AG08396 (cell line): Measurements from ENCODE around the gene TMEM50B.
"Not testable (repeated sequence)": the region's sequence is repeated elsewhere in the genome, so short reads cannot be mapped to it uniquely, and the experiment has no call there.

Source experiments
- DNase-seq: peaks from one replicate; pipeline ENCODE4 v3.0.0; 2012; ENCODE audit warnings: low spot score, mixed read lengths

The TMEM50B gene

GRCh38 chr21:33428669-33429068, 51.1 kb downstream of the TMEM50B start:
- no peak for DNase-seq

- no peak for DNase-seq
Observed at GRCh38 chr21:33427051-33427450, 52.7 kb downstream of the TMEM50B start.

- DNase-seq: no peak
Observed at GRCh38 chr21:33425825-33426224, 53.9 kb downstream of the TMEM50B start.

- DNase-seq: no peak
Observed at GRCh38 chr21:33424214-33424613, 55.6 kb downstream of the TMEM50B start.

GRCh38 chr21:33421713-33422393, 57.9 kb downstream of the TMEM50B start:
- no peak for DNase-seq

- peak; percentile 40 for DNase-seq
Observed at GRCh38 chr21:33419538-33420123, 60.1 kb downstream of the TMEM50B start.

GRCh38 chr21:33418691-33419090, 61.1 kb downstream of the TMEM50B start:
- no peak for DNase-seq

GRCh38 chr21:33414926-33415325, 64.8 kb downstream of the TMEM50B start:
- no peak for DNase-seq

- no peak for DNase-seq
Observed at GRCh38 chr21:33414068-33414467, 65.7 kb downstream of the TMEM50B start.

GRCh38 chr21:33412832-33413519, 66.8 kb downstream of the TMEM50B start:
- DNase-seq: no peak

- DNase-seq: not testable (repeated sequence)
Observed at GRCh38 chr21:33412439-33412831, 67.3 kb downstream of the TMEM50B start.

GRCh38 chr21:33411949-33412430, 67.8 kb downstream of the TMEM50B start:
- DNase-seq: no peak

GRCh38 chr21:33406493-33406892, 73.3 kb downstream of the TMEM50B start:
- DNase-seq: no peak

- peak; percentile 71 for DNase-seq
Observed at GRCh38 chr21:33403786-33404585, 75.8 kb downstream of the TMEM50B start.

- DNase-seq: peak; percentile 68
Observed at GRCh38 chr21:33403128-33403785, 76.5 kb downstream of the TMEM50B start, which contains the start of gene IFNGR2. Gene IFNGR2, plus strand, starts transcription at chr21:33403413. Its CDS starts 131 bp downstream, at chr21:33403544.

- peak; percentile 67 for DNase-seq
Observed at GRCh38 chr21:33402001-33402979, 77.5 kb downstream of the TMEM50B start.

GRCh38 chr21:33401630-33401992, 78.2 kb downstream of the TMEM50B start:
- no peak for DNase-seq
